Type B pancreatic cell (in vitro differentiated cells): ENCODE results near the gene NTM. TPM values are rescaled to one million over a fixed set of nuclear protein-coding genes. Genes with fewer than 3 reads are reported as not detected.

Experiments
- DNase-seq: peaks from one replicate; pipeline ENCODE4 v3.0.0; 2021; ENCODE audit warnings: mixed read lengths; ENCODE audit not compliant: unreplicated experiment; ENCODE audit errors: extremely low spot score
- H3K27ac Mint-ChIP-seq: 2 replicates; pipeline ENCODE4 v1.8.0; 2021; ENCODE audit warnings: mild to moderate bottlenecking, mixed read lengths
- H3K27me3 Mint-ChIP-seq: 2 replicates; pipeline ENCODE4 v1.8.0; 2021; ENCODE audit warnings: mixed read lengths
- H3K36me3 Mint-ChIP-seq: 2 replicates; pipeline ENCODE4 v1.8.0; 2021; ENCODE audit warnings: mixed read lengths
- H3K4me1 Mint-ChIP-seq: one replicate; pipeline ENCODE4 v1.8.0; 2021; ENCODE audit warnings: mixed read lengths; ENCODE audit not compliant: unreplicated experiment
- H3K4me3 Mint-ChIP-seq: 2 replicates; pipeline ENCODE4 v1.8.0; 2021; ENCODE audit warnings: mild to moderate bottlenecking, mixed read lengths
- H3K9me3 Mint-ChIP-seq: 2 replicates; pipeline ENCODE4 v1.8.0; 2021; ENCODE audit warnings: mixed read lengths
- total RNA-seq: library from RNA; stranded (reverse); gene quantifications from 2 replicates; pipeline ENCODE4 v1.2.1, GENCODE V29; 2021; ENCODE audit warnings: low replicate concordance
- TF ChIP-seq, protein P1 (sequence below): fragments of 200-600 bp; sonication (generic); conservative IDR thresholded peaks from 2 replicates; pipeline ENCODE4 v1.5.0; 2021; ENCODE audit warnings: antibody characterized with exemption, mild to moderate bottlenecking

The NTM gene
- total RNA-seq, 1 donor from 2014 or later, result 19.2 TPM

DNA sequence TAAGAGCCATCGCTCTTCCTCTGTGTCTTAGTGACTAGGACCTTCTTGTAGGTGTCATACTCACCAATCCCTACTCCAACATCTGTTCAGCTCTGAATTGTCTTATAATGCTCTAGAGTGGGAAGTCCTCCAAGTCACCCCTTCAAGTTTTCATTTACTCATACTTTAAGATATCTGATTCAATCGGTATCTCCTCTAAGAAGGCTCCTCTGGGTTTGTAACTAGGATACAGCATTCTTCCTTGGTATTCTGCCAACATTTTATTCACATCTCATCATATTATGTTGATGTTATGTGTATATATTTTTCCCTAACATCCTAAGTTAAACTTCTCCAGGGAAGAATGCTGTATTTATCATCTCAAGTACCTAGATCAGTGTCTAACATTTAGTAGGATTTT lies 662.1 kb downstream of the NTM start:
- no peak overlapping the region for H3K4me3 Mint-ChIP-seq
- TF ChIP-seq, protein P1, sequence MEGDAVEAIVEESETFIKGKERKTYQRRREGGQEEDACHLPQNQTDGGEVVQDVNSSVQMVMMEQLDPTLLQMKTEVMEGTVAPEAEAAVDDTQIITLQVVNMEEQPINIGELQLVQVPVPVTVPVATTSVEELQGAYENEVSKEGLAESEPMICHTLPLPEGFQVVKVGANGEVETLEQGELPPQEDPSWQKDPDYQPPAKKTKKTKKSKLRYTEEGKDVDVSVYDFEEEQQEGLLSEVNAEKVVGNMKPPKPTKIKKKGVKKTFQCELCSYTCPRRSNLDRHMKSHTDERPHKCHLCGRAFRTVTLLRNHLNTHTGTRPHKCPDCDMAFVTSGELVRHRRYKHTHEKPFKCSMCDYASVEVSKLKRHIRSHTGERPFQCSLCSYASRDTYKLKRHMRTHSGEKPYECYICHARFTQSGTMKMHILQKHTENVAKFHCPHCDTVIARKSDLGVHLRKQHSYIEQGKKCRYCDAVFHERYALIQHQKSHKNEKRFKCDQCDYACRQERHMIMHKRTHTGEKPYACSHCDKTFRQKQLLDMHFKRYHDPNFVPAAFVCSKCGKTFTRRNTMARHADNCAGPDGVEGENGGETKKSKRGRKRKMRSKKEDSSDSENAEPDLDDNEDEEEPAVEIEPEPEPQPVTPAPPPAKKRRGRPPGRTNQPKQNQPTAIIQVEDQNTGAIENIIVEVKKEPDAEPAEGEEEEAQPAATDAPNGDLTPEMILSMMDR, result no peak
- no peak overlapping the region for H3K27ac Mint-ChIP-seq
- DNase-seq, result no peak
- H3K4me1 Mint-ChIP-seq, result peaks cover 6% of the 10 kb centered on the region
- H3K9me3 Mint-ChIP-seq, result no peaks in the 10 kb centered on the region
- peaks cover 58% of the 10 kb centered on the region for H3K27me3 Mint-ChIP-seq
- H3K36me3 Mint-ChIP-seq, result no peaks in the 10 kb centered on the region

DNA sequence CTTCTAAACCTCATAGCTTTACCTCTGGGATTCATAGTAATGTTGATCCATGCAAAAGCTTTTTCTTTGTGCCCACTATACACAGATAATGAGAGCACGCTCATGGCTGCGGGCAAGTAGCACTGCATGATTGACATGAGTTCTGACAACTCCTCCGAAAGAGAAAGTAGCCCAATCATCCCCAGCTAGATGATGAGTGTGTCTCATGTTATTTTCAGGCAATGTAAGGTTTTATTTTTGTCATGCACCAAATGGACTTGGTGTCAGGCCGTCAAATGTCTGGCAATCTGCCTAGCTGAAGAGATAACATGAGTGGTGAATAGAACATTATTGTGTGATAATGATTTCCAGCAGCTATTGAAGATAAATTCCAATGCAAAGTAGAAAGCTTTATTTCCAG lies 662.6 kb downstream of the NTM start:
- no peak for DNase-seq
- H3K4me1 Mint-ChIP-seq, result peaks cover 6% of the 10 kb centered on the region
- no peaks in the 10 kb centered on the region for H3K9me3 Mint-ChIP-seq
- TF ChIP-seq, protein P1, result no peak
- no peak overlapping the region for H3K27ac Mint-ChIP-seq
- peaks cover 63% of the 10 kb centered on the region for H3K27me3 Mint-ChIP-seq
- H3K4me3 Mint-ChIP-seq, result no peak overlapping the region
- H3K36me3 Mint-ChIP-seq, result no peaks in the 10 kb centered on the region

DNA sequence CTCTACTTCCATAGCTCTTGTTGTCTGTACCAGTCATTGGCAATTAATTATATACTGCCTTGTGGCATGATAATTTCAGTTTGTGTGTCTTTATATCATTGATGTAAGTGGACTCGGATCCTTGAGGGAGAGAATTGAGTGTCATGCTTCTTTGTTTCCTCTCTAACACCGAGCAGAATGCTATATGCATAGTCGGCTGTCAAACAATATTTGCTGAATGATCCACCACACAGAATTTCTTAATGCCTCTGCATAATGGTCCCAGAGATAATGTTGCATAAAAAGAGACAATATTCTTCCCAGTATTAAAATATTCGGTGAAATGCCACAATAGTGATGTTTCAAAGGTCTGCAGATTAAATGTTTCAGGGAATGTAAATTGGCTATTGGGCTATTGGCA lies 664.8 kb downstream of the NTM start:
- TF ChIP-seq, protein P1, result no peak
- H3K27me3 Mint-ChIP-seq, result peaks cover 73% of the 10 kb centered on the region
- peaks cover 11% of the 10 kb centered on the region for H3K4me1 Mint-ChIP-seq
- no peak overlapping the region for H3K27ac Mint-ChIP-seq
- no peak for DNase-seq
- no peaks in the 10 kb centered on the region for H3K9me3 Mint-ChIP-seq
- no peaks in the 10 kb centered on the region for H3K36me3 Mint-ChIP-seq
- no peak overlapping the region for H3K4me3 Mint-ChIP-seq

DNA sequence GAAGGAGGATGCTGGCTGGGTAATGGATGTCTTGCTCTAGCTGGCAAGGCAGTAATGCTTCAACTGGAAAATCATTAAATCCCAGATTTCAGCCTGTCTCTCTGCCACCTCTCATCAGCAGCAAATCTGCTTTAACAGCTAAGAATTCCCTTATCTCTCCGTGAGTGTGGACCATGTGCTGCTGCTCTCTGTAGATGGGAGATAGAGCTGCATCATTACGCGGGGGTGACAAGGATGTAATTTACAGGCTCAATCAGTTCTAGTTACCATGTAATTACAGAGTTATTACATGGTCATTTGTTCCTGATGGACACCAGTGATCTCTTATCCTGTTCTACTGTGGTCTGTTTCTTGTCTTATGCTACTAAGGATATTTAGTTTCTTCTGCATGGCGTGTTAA lies 665.4 kb downstream of the NTM start:
- H3K27me3 Mint-ChIP-seq, result peaks cover 68% of the 10 kb centered on the region
- H3K9me3 Mint-ChIP-seq, result no peaks in the 10 kb centered on the region
- TF ChIP-seq, protein P1, result no peak
- H3K27ac Mint-ChIP-seq, result no peak overlapping the region
- no peak for DNase-seq
- H3K4me1 Mint-ChIP-seq, result peaks cover 11% of the 10 kb centered on the region
- no peaks in the 10 kb centered on the region for H3K36me3 Mint-ChIP-seq
- no peak overlapping the region for H3K4me3 Mint-ChIP-seq

DNA sequence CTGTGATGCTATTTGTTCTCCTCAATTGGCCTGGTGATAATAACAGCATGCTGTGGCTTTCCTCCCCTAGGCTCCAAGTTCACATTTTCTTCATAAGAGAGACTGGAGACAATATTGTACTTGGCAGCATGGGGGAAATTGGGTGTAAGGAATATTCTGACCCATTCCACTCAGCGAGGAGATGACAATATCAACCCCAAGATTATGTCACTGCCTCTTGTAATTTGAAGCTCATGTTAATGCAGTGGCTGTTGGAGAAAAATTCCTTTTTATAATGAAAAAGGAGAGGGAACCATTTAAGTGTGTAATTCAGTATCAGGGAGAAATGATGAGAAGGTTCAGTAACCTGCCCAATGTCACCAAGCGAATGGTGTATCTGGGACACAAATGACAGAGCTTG lies 665.8 kb downstream of the NTM start:
- H3K9me3 Mint-ChIP-seq, result no peaks in the 10 kb centered on the region
- no peaks in the 10 kb centered on the region for H3K36me3 Mint-ChIP-seq
- H3K4me1 Mint-ChIP-seq, result peaks cover 15% of the 10 kb centered on the region
- H3K4me3 Mint-ChIP-seq, result no peak overlapping the region
- DNase-seq, result no peak
- H3K27me3 Mint-ChIP-seq, result peaks cover 68% of the 10 kb centered on the region
- TF ChIP-seq, protein P1, result no peak
- no peak overlapping the region for H3K27ac Mint-ChIP-seq

DNA sequence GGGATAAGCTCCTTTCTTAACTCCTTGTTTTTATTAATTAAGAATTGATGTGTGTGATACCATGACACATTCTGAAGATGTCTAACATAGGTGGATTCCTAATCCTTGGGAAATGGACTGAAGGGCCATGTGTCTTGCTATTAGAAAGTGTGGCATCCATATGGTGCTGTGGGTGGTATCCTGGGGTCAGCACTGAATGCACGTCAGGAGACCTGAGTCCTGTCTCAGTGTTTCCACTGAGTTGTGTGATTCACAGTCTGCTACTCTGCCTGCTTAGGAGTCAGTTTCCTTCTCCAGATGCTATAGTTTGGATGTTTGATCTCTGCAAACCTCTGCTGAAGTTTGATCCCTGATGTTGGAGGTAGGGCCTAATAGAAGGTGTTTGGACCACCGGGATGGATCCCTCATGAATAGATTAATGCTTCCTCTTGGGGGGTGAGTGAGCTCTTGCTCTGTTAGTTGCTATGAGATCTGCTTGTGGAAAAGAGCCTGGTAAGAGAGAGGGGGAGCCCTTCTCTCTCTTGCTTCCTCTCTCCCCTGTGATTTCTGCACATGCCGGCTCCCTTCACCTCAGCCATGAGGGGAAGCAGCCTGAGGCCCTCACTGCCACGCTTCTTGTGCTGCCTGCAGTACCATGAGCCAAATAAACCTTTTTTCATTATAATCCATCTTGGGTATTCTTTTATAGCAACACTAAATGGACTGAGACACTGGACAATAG lies 666.5 kb downstream of the NTM start:
- DNase-seq, result no peak
- H3K27me3 Mint-ChIP-seq, result peaks cover 66% of the 10 kb centered on the region
- no peaks in the 10 kb centered on the region for H3K9me3 Mint-ChIP-seq
- H3K27ac Mint-ChIP-seq, result no peak overlapping the region
- H3K4me3 Mint-ChIP-seq, result no peak overlapping the region
- TF ChIP-seq, protein P1, result no peak
- H3K36me3 Mint-ChIP-seq, result no peaks in the 10 kb centered on the region
- H3K4me1 Mint-ChIP-seq, result peaks cover 15% of the 10 kb centered on the region
